Keratinocyte (primary cell): ENCODE measurements around the gene PAMR1. TPM values are rescaled to one million over a fixed set of nuclear protein-coding genes. Genes with fewer than 3 reads are reported as not detected.

Experiments
- DNase-seq: peaks from one replicate; pipeline ENCODE4 v3.0.0-alpha.2; 2011; ENCODE audit warnings: low read depth, missing footprints, low spot score
- FAIRE-seq: peaks from 2 replicates; lab custom pipeline; 2011; peaks lifted over from hg19 to GRCh38; lab: Jason Lieb, UNC
- H2AFZ ChIP-seq: 2 replicates; pipeline ENCODE4 v1.6.0; 2012; ENCODE audit warnings: low read length, control low read depth, inconsistent platforms; ENCODE audit not compliant: control insufficient read depth
- H3K27ac ChIP-seq: 2 replicates; pipeline ENCODE4 v1.5.1; 2011; ENCODE audit warnings: low read length; ENCODE audit not compliant: control insufficient read depth, insufficient read depth
- H3K27me3 ChIP-seq: 3 replicates; pipeline ENCODE4 v1.6.0; 2011; ENCODE audit warnings: low read length; ENCODE audit not compliant: control insufficient read depth, insufficient read depth; ENCODE audit errors: extremely low read depth
- H3K36me3 ChIP-seq, 2 experiments: 2 replicates in 1 of 2; 3 replicates in 1 of 2; pipeline ENCODE4 v1.5.1; 2011; ENCODE audit warnings: low read length in 2 of 2, mild to moderate bottlenecking in 1 of 2; ENCODE audit not compliant: control insufficient read depth in 2 of 2, insufficient read depth in 2 of 2; ENCODE audit errors: extremely low read depth in 1 of 2
- H3K4me1 ChIP-seq: 3 replicates; pipeline ENCODE4 v1.5.1; 2011; ENCODE audit warnings: low read length; ENCODE audit not compliant: control insufficient read depth, insufficient read depth; ENCODE audit errors: extremely low read depth
- H3K4me2 ChIP-seq: 3 replicates; pipeline ENCODE4 v1.6.0; 2011; ENCODE audit warnings: low read depth, low read length; ENCODE audit not compliant: control insufficient read depth, insufficient read depth; ENCODE audit errors: extremely low read depth
- H3K4me3 ChIP-seq, 3 experiments: fragments of 200-600 bp in 1 of 3; sonication (generic) in 1 of 3; 2 replicates in 2 of 3; 3 replicates in 1 of 3; pipeline ENCODE4 v1.5.1; 2011 to 2016; ENCODE audit warnings: low read length in 3 of 3, mild to moderate bottlenecking in 3 of 3, control low read depth in 2 of 3, inconsistent platforms in 1 of 3, low read depth in 1 of 3, mixed read lengths in 1 of 3, mixed run types in 1 of 3, moderate library complexity in 1 of 3; ENCODE audit not compliant: control insufficient read depth in 2 of 3, insufficient read depth in 2 of 3; ENCODE audit errors: extremely low read depth in 1 of 3
- H3K79me2 ChIP-seq: 2 replicates; pipeline ENCODE4 v1.6.0; 2012; ENCODE audit warnings: low read length; ENCODE audit not compliant: control insufficient read depth, insufficient read depth
- H3K9ac ChIP-seq: 3 replicates; pipeline ENCODE4 v1.6.0; 2011; ENCODE audit warnings: low read length; ENCODE audit not compliant: control insufficient read depth, insufficient read depth; ENCODE audit errors: extremely low read depth
- H3K9me1 ChIP-seq: 3 replicates; pipeline ENCODE4 v1.6.0; 2011; ENCODE audit warnings: low read length; ENCODE audit not compliant: control insufficient read depth, insufficient read depth; ENCODE audit errors: extremely low read depth
- H3K9me3 ChIP-seq: 2 replicates; pipeline ENCODE4 v1.5.1; 2012; ENCODE audit warnings: low read depth, low read length; ENCODE audit not compliant: control insufficient read depth
- H4K20me1 ChIP-seq: 3 replicates; pipeline ENCODE4 v1.6.0; 2011; ENCODE audit warnings: low read length; ENCODE audit not compliant: control insufficient read depth, insufficient read depth; ENCODE audit errors: extremely low read depth
- CTCF ChIP-seq, 3 experiments: IDR thresholded peaks in 1 of 3; conservative IDR thresholded peaks in 1 of 3; optimal IDR thresholded peaks in 1 of 3; 2 replicates in 2 of 3; 3 replicates in 1 of 3; pipeline versions ENCODE3 to v1.5.1; 2011; ENCODE audit warnings: low read length in 3 of 3, mild to moderate bottlenecking in 3 of 3, moderate library complexity in 2 of 3, control low read depth in 1 of 3, inconsistent platforms in 1 of 3; ENCODE audit not compliant: insufficient read depth in 2 of 3; ENCODE audit errors: extremely low read depth in 1 of 3
- EZH2 ChIP-seq: IDR thresholded peaks from one replicate; pipeline ENCODE4 v1.6.1; 2012; ENCODE audit warnings: inconsistent platforms, mild to moderate bottlenecking, low read length, moderate library complexity
- dilution Hi-C: fragments of 300-500 bp; cut with MboI; formaldehyde crosslinking; loops from one replicate; pipeline ENCODE4 v1.7.0; 2020; ENCODE audit warnings: low sequenced_read_pairs; ENCODE audit not compliant: extremely low pct_ligation_motif_present
- polyA plus RNA-seq, 5 experiments: library from polyadenylated mRNA; depleted of rRNA in 3 of 5; stranded (reverse) in 3 of 5; stranded (forward) in 1 of 5; unstranded in 1 of 5; fragments of >200 nt; gene quantifications; 1 replicate in 1 of 5; 2 replicates in 3 of 5; 3 replicates in 1 of 5; pipeline versions ENCODE4 v1.2.1 to v1.2.3, GENCODE V29; 2011 to 2012; ENCODE audit warnings: missing spikeins in 2 of 5, low read depth in 1 of 5, low replicate concordance in 1 of 5

PAMR1 gene
- polyA plus RNA-seq, 1 donor (not counting 4 experiments of a cell fraction or from before 2014, with no cell fraction given) = 4.1 TPM

DNA sequence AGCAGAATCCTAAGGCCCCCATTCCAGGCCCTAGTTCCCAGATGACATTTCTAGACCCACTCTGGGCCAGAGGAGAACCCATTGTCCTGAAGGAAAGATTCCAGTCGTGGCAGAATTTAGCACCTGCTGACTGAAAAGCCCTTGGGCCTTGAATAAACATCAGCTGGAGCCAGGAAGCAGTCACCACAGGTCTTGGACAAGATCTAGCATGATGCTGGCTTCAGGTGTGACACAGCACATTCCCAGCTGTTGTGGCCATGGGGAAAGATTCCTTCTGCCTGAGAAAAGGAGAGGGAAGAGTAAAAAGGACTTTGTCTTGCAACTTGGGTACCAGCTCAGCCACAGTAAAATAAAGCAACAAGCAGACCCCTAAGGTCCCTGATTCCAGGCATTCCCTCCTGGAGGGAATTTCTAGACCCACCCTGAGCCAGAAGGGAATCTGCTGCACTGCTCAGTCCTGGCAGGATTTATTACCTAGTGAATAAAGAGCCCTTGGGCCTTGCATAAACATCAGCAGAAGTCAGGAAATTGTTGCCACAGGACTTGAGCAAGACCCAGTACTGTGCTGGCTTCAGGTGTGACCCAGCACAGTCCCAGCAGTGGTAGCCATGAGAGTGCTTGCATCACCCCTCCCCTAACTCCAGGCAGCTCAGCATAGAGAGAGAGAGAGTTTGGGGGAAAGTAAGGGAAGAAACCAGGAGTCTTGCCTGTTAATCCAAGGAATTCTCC lies 42.5 kb upstream of the PAMR1 start:
- FAIRE-seq (peak; percentile 99), DNase-seq (peak; percentile 93)
- Histone ChIP-seq H3K27me3 (no peaks in the 10 kb centered on the region), H3K4me1 (peaks cover 19% of the 10 kb centered on the region), H3K27ac (peak overlapping the region; percentile 80), H3K9ac (peak overlapping the region; percentile 39), H4K20me1 (no peaks in the 10 kb centered on the region), H3K9me3 (no peaks in the 10 kb centered on the region), H3K79me2 (no peaks in the 10 kb centered on the region), H3K4me3 (no peak overlapping the region), H3K4me2 (peak overlapping the region; percentile 7), H2AFZ (peak overlapping the region; percentile 45), H3K36me3 (no peaks in the 10 kb centered on the region), H3K9me1 (no peaks in the 10 kb centered on the region)
- dilution Hi-C loops = no loop called here
- no peak for TF ChIP-seq EZH2
- no peak for TF ChIP-seq CTCF (optimal IDR thresholded peaks at IDR 0.05 in 1 of 3, IDR thresholded peaks at IDR 0.05 in 1 of 3, conservative IDR thresholded peaks at IDR 0.05 in 1 of 3; ENCODE audit: extremely low read depth in 1 of 3, insufficient read depth in 2 of 3, low read length in 3 of 3)

GRCh38 chr11:35566885-35567284 lies 41.5 kb upstream of the PAMR1 start:
- Histone ChIP-seq H3K27ac (no peak overlapping the region), H4K20me1 (no peaks in the 10 kb centered on the region), H3K4me1 (peaks cover 19% of the 10 kb centered on the region), H3K36me3 (no peaks in the 10 kb centered on the region), H3K4me2 (no peak overlapping the region), H2AFZ (no peak overlapping the region), H3K9ac (no peak overlapping the region), H3K27me3 (no peaks in the 10 kb centered on the region), H3K4me3 (no peak overlapping the region), H3K79me2 (no peaks in the 10 kb centered on the region), H3K9me3 (no peaks in the 10 kb centered on the region), H3K9me1 (no peaks in the 10 kb centered on the region)
- DNase-seq (no peak), FAIRE-seq (peak; percentile 26)
- dilution Hi-C loops = no loop called here
- TF ChIP-seq CTCF (optimal IDR thresholded peaks at IDR 0.05 in 1 of 3, IDR thresholded peaks at IDR 0.05 in 1 of 3, conservative IDR thresholded peaks at IDR 0.05 in 1 of 3; ENCODE audit: extremely low read depth in 1 of 3, insufficient read depth in 2 of 3, low read length in 3 of 3) (no peak), EZH2 (no peak)
